ENCODE measurements around the gene CKLF.

- TF ChIP-seq CTCF (IDR thresholded peaks at IDR 0.05) (no peak), EP300 (IDR thresholded peaks at IDR 0.05) (no peak), POLR2A (IDR thresholded peaks at IDR 0.05) (no peak)
Observed at GRCh38 chr16:66521951-66522771, 30.2 kb upstream of the CKLF start.
